Neutrophil (primary cell): ENCODE measurements around the gene IL4I1.
A peak's percentile ranks its signal among the peaks of the same experiment; 100 is the strongest.

ENCODE experiments used
- H3K27ac ChIP-seq: fragments of 200-600 bp; sonication (generic); 2 replicates; pipeline ENCODE4 v1.5.1; 2016; ENCODE audit warnings: mild to moderate bottlenecking, moderate library complexity
- H3K27me3 ChIP-seq: fragments of 200-600 bp; sonication (generic); 2 replicates; pipeline ENCODE4 v1.6.0; 2016; ENCODE audit warnings: mild to moderate bottlenecking
- H3K36me3 ChIP-seq: fragments of 200-600 bp; sonication (generic); 2 replicates; pipeline ENCODE4 v1.5.1; 2017
- H3K4me1 ChIP-seq, 2 experiments: fragments of 200-600 bp in 1 of 2; sonication (generic) in 1 of 2; 1 replicate in 1 of 2; 2 replicates in 1 of 2; pipeline versions ENCODE4 v1.5.1 to v1.6.1; 2013 to 2016; ENCODE audit warnings: low read depth in 1 of 2, low read length in 1 of 2, mild to moderate bottlenecking in 1 of 2, moderate library complexity in 1 of 2; ENCODE audit not compliant: control insufficient read depth in 1 of 2, insufficient read depth in 1 of 2
- H3K4me3 ChIP-seq, 2 experiments: fragments of 200-600 bp in 1 of 2; sonication (generic) in 1 of 2; 1 replicate in 1 of 2; 2 replicates in 1 of 2; pipeline ENCODE4 v1.5.1; 2013 to 2016; ENCODE audit warnings: low read depth in 1 of 2, low read length in 1 of 2, mild to moderate bottlenecking in 1 of 2, moderate library complexity in 1 of 2
- H3K9me3 ChIP-seq: fragments of 200-600 bp; sonication (generic); 2 replicates; pipeline ENCODE4 v1.5.1; 2016
- CTCF ChIP-seq: fragments of 200-600 bp; sonication (generic); IDR thresholded peaks from 2 replicates; pipeline ENCODE4 v1.5.1; 2016; ENCODE audit warnings: antibody characterized with exemption

Gene IL4I1

GRCh38 chr19:49873129-49873521 is 23.6 kb downstream of the IL4I1 start:
- H3K36me3 ChIP-seq = no peaks in the 10 kb centered on the region
- no peaks in the 10 kb centered on the region for H3K27me3 ChIP-seq
- H3K9me3 ChIP-seq = no peaks in the 10 kb centered on the region
- no peak overlapping the region for H3K27ac ChIP-seq
- no peak for TF ChIP-seq CTCF
- no peak overlapping the region for H3K4me3 ChIP-seq
- H3K4me1 ChIP-seq = peaks cover 27 to 32% of the 10 kb centered on the region in 2 experiments

- Histone ChIP-seq H3K4me1 (peaks cover 32 to 33% of the 10 kb centered on the region in 2 experiments), H3K9me3 (no peaks in the 10 kb centered on the region), H3K4me3 (no peak overlapping the region), H3K27me3 (no peaks in the 10 kb centered on the region), H3K27ac (peak overlapping the region; percentile 29), H3K36me3 (no peaks in the 10 kb centered on the region)
- no peak for TF ChIP-seq CTCF
These were observed 24.2 kb downstream of the IL4I1 start for GRCh38 chr19:49872245-49873128.

GRCh38 chr19:49871349-49871985 is 25.2 kb downstream of the IL4I1 start:
- TF ChIP-seq CTCF = no peak
- H3K4me3 ChIP-seq = no peak overlapping the region
- no peaks in the 10 kb centered on the region for H3K27me3 ChIP-seq
- peak overlapping the region; percentile 29 for H3K27ac ChIP-seq
- peaks cover 38 to 39% of the 10 kb centered on the region in 2 experiments for H3K4me1 ChIP-seq
- H3K36me3 ChIP-seq = no peaks in the 10 kb centered on the region
- H3K9me3 ChIP-seq = no peaks in the 10 kb centered on the region

GRCh38 chr19:49870309-49870901 is 26.3 kb downstream of the IL4I1 start:
- no peak for TF ChIP-seq CTCF
- H3K27ac ChIP-seq = peak overlapping the region; percentile 91
- H3K36me3 ChIP-seq = no peaks in the 10 kb centered on the region
- peak overlapping the region; percentile 79 to 87 for H3K4me3 ChIP-seq
- H3K27me3 ChIP-seq = no peaks in the 10 kb centered on the region
- H3K9me3 ChIP-seq = no peaks in the 10 kb centered on the region
- H3K4me1 ChIP-seq = peaks cover 42 to 44% of the 10 kb centered on the region in 2 experiments

- Histone ChIP-seq H3K27me3 (no peaks in the 10 kb centered on the region), H3K9me3 (no peaks in the 10 kb centered on the region), H3K4me3 (peak overlapping the region; percentile 79 to 87), H3K27ac (peak overlapping the region; percentile 91), H3K36me3 (peaks cover 5% of the 10 kb centered on the region), H3K4me1 (peaks cover 48 to 49% of the 10 kb centered on the region in 2 experiments)
- peak; percentile 26 for TF ChIP-seq CTCF
These were observed 27.0 kb downstream of the IL4I1 start for GRCh38 chr19:49869484-49870308.
